ENCODE results near the gene TMEM205. TPM values are rescaled to one million over a fixed set of nuclear protein-coding genes. Genes with fewer than 3 reads are reported as not detected.
A peak's percentile ranks its signal among the peaks of the same experiment; 100 is the strongest.

The TMEM205 gene
- total RNA-seq, 3 donors from 2014 or later = 216 to 286 (median 243) TPM

DNA sequence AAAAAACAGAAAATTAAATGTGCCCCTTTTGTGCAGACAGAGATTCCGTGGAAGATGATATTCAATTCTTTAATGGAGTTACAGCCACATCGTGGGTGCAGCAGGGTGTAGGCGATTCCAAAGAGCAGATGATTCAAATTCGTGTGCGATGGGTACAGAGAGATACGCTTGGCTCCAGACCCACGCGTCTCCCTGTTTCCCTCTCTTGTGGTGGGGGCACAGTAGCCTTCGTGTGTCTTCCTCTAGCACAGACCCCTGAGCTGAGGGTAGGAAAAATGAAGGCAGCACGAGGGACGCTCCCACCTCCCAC is 45.3 kb downstream of the TMEM205 start:
- H3K27me3 ChIP-seq = no peaks in the 10 kb centered on the region
- H3K27ac ChIP-seq = no peak overlapping the region
- H3K36me3 ChIP-seq = no peaks in the 10 kb centered on the region
- no peaks in the 10 kb centered on the region for H3K9me3 ChIP-seq
- H3K4me3 ChIP-seq = no peak overlapping the region
- intact Hi-C loops (cut with DNase I; ENCODE audit: low total_unique reads) = no loop called here
- TF ChIP-seq CTCF (IDR thresholded peaks at IDR 0.05) (no peak), POLR2AphosphoS5 (IDR thresholded peaks at IDR 0.05) (no peak), POLR2A (IDR thresholded peaks at IDR 0.05) (no peak)
- no peak for DNase-seq (ENCODE audit: low spot score in 2 of 2)
- H3K4me1 ChIP-seq = no peaks in the 10 kb centered on the region

GRCh38 chr19:11299946-11300810 is 45.9 kb downstream of the TMEM205 start:
- no peaks in the 10 kb centered on the region for H3K27me3 ChIP-seq
- H3K4me1 ChIP-seq = no peaks in the 10 kb centered on the region
- H3K4me3 ChIP-seq = no peak overlapping the region
- no peaks in the 10 kb centered on the region for H3K9me3 ChIP-seq
- DNase-seq (ENCODE audit: low spot score in 2 of 2) = no peak
- no peak for TF ChIP-seq POLR2AphosphoS5 (IDR thresholded peaks at IDR 0.05)
- no peak for TF ChIP-seq POLR2A (IDR thresholded peaks at IDR 0.05)
- TF ChIP-seq CTCF (IDR thresholded peaks at IDR 0.05) = no peak
- no peaks in the 10 kb centered on the region for H3K36me3 ChIP-seq
- H3K27ac ChIP-seq = no peak overlapping the region
- intact Hi-C loops (cut with DNase I; ENCODE audit: low total_unique reads) = loop anchor here (10.0 kb wide), 1 partner anchor 185 kb away; the partner anchor contains the start of gene ELAVL3

GRCh38 chr19:11296264-11296663 is 49.8 kb downstream of the TMEM205 start:
- Histone ChIP-seq H3K4me1 (no peaks in the 10 kb centered on the region), H3K27ac (peak overlapping the region; percentile 18 to 81), H3K9me3 (no peaks in the 10 kb centered on the region), H3K27me3 (no peaks in the 10 kb centered on the region), H3K36me3 (no peaks in the 10 kb centered on the region), H3K4me3 (no peak overlapping the region)
- TF ChIP-seq CTCF (IDR thresholded peaks at IDR 0.05) = no peak
- TF ChIP-seq POLR2AphosphoS5 (IDR thresholded peaks at IDR 0.05) = no peak
- no peak for TF ChIP-seq POLR2A (IDR thresholded peaks at IDR 0.05)
- intact Hi-C loops (cut with DNase I; ENCODE audit: low total_unique reads) = loop anchor here (10.0 kb wide), 1 partner anchor 189 kb away; the partner anchor contains the start of gene ELAVL3
- peak in 1 of 2 donors; percentile 21 for DNase-seq (ENCODE audit: low spot score in 2 of 2)

- H3K27me3 ChIP-seq = no peaks in the 10 kb centered on the region
- intact Hi-C loops (cut with DNase I; ENCODE audit: low total_unique reads) = loop anchor here (10.0 kb wide), 1 partner anchor 189 kb away; the partner anchor contains the start of gene ELAVL3
- DNase-seq (ENCODE audit: low spot score in 2 of 2) = no peak
- no peaks in the 10 kb centered on the region for H3K4me1 ChIP-seq
- no peak for TF ChIP-seq POLR2AphosphoS5 (IDR thresholded peaks at IDR 0.05)
- TF ChIP-seq CTCF (IDR thresholded peaks at IDR 0.05) = no peak
- TF ChIP-seq POLR2A (IDR thresholded peaks at IDR 0.05) = no peak
- no peak within 1 kb of the TSS for H3K4me3 ChIP-seq
- no peaks in the 10 kb centered on the region for H3K9me3 ChIP-seq
- no peaks in the 10 kb centered on the region for H3K36me3 ChIP-seq
- peak within 1 kb of the TSS; percentile 18 to 81 for H3K27ac ChIP-seq
Observed at GRCh38 chr19:11295665-11296245, 50.3 kb downstream of the TMEM205 start, which contains the start of gene TSPAN16. TSPAN16 (plus strand) TSS chr19:11296160; CDS start chr19:11296298, 138 bp downstream.

GRCh38 chr19:11295180-11295579 is 50.9 kb downstream of the TMEM205 start:
- no peaks in the 10 kb centered on the region for H3K4me1 ChIP-seq
- DNase-seq (ENCODE audit: low spot score in 2 of 2) = no peak
- H3K36me3 ChIP-seq = no peaks in the 10 kb centered on the region
- TF ChIP-seq CTCF (IDR thresholded peaks at IDR 0.05) (no peak), POLR2A (IDR thresholded peaks at IDR 0.05) (no peak), POLR2AphosphoS5 (IDR thresholded peaks at IDR 0.05) (no peak)
- H3K9me3 ChIP-seq = no peaks in the 10 kb centered on the region
- intact Hi-C loops (cut with DNase I; ENCODE audit: low total_unique reads) = loop anchor here (10.0 kb wide), 1 partner anchor 190 kb away; the partner anchor contains the start of gene ELAVL3
- no peak overlapping the region for H3K4me3 ChIP-seq
- H3K27me3 ChIP-seq = no peaks in the 10 kb centered on the region
- H3K27ac ChIP-seq = no peak overlapping the region
